ENCODE results near the gene DDX21.

DNA sequence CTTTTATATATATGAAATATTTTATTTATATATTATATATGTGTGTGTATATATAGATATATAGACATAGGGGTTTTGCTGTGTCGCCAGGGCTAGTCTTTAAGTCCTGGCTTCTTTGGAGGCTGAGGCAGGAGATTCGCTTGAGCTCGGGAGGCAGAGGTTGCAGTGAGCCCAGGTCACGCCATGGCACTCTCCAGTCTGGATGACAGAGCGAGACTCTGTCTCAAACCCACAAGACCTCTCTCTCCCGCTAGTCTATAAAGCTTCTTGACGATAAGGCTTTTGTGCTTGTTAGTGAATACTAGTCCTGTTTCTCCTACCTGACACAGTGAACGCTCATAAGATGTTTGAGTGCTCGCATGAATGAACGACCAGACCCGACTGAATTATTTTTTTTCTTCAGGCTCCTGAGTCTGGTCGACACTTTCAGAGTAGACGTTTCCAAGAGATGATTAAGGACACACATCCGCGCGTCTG lies 577 bp upstream of the DDX21 start:
- TF ChIP-seq, protein P1, sequence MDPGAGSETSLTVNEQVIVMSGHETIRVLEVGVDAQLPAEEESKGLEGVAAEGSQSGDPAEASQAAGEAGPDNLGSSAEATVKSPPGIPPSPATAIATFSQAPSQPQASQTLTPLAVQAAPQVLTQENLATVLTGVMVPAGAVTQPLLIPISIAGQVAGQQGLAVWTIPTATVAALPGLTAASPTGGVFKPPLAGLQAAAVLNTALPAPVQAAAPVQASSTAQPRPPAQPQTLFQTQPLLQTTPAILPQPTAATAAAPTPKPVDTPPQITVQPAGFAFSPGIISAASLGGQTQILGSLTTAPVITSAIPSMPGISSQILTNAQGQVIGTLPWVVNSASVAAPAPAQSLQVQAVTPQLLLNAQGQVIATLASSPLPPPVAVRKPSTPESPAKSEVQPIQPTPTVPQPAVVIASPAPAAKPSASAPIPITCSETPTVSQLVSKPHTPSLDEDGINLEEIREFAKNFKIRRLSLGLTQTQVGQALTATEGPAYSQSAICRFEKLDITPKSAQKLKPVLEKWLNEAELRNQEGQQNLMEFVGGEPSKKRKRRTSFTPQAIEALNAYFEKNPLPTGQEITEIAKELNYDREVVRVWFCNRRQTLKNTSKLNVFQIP (CRISPR knock-in tag; IDR thresholded peaks at IDR 0.05; ENCODE audit: borderline replicate concordance, low read depth) = no peak
- TF ChIP-seq, protein P2, sequence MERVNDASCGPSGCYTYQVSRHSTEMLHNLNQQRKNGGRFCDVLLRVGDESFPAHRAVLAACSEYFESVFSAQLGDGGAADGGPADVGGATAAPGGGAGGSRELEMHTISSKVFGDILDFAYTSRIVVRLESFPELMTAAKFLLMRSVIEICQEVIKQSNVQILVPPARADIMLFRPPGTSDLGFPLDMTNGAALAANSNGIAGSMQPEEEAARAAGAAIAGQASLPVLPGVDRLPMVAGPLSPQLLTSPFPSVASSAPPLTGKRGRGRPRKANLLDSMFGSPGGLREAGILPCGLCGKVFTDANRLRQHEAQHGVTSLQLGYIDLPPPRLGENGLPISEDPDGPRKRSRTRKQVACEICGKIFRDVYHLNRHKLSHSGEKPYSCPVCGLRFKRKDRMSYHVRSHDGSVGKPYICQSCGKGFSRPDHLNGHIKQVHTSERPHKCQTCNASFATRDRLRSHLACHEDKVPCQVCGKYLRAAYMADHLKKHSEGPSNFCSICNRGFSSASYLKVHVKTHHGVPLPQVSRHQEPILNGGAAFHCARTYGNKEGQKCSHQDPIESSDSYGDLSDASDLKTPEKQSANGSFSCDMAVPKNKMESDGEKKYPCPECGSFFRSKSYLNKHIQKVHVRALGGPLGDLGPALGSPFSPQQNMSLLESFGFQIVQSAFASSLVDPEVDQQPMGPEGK (CRISPR knock-in tag; IDR thresholded peaks at IDR 0.05; ENCODE audit: borderline replicate concordance) = no peak
- TF ChIP-seq TOX (CRISPR knock-in tag; IDR thresholded peaks at IDR 0.05; ENCODE audit: borderline replicate concordance) (no peak), ZFP3 (CRISPR knock-in tag; IDR thresholded peaks at IDR 0.05) (no peak; the same call in 1 of the 2 replicates), ZC3H10 (CRISPR knock-in tag; IDR thresholded peaks at IDR 0.05) (no peak), RARB (CRISPR knock-in tag; IDR thresholded peaks at IDR 0.05) (no peak), SNAI2 (CRISPR knock-in tag; IDR thresholded peaks at IDR 0.05) (no peak), CSDC2 (CRISPR knock-in tag; IDR thresholded peaks at IDR 0.05) (no peak), OSR1 (CRISPR knock-in tag; IDR thresholded peaks at IDR 0.05) (no peak), BACH2 (CRISPR knock-in tag; IDR thresholded peaks at IDR 0.05; ENCODE audit: borderline replicate concordance) (no peak)
- TF ChIP-seq, protein P3, sequence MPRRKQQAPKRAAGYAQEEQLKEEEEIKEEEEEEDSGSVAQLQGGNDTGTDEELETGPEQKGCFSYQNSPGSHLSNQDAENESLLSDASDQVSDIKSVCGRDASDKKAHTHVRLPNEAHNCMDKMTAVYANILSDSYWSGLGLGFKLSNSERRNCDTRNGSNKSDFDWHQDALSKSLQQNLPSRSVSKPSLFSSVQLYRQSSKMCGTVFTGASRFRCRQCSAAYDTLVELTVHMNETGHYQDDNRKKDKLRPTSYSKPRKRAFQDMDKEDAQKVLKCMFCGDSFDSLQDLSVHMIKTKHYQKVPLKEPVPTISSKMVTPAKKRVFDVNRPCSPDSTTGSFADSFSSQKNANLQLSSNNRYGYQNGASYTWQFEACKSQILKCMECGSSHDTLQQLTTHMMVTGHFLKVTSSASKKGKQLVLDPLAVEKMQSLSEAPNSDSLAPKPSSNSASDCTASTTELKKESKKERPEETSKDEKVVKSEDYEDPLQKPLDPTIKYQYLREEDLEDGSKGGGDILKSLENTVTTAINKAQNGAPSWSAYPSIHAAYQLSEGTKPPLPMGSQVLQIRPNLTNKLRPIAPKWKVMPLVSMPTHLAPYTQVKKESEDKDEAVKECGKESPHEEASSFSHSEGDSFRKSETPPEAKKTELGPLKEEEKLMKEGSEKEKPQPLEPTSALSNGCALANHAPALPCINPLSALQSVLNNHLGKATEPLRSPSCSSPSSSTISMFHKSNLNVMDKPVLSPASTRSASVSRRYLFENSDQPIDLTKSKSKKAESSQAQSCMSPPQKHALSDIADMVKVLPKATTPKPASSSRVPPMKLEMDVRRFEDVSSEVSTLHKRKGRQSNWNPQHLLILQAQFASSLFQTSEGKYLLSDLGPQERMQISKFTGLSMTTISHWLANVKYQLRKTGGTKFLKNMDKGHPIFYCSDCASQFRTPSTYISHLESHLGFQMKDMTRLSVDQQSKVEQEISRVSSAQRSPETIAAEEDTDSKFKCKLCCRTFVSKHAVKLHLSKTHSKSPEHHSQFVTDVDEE (CRISPR knock-in tag; IDR thresholded peaks at IDR 0.05) = no peak
- TF ChIP-seq, protein P4, sequence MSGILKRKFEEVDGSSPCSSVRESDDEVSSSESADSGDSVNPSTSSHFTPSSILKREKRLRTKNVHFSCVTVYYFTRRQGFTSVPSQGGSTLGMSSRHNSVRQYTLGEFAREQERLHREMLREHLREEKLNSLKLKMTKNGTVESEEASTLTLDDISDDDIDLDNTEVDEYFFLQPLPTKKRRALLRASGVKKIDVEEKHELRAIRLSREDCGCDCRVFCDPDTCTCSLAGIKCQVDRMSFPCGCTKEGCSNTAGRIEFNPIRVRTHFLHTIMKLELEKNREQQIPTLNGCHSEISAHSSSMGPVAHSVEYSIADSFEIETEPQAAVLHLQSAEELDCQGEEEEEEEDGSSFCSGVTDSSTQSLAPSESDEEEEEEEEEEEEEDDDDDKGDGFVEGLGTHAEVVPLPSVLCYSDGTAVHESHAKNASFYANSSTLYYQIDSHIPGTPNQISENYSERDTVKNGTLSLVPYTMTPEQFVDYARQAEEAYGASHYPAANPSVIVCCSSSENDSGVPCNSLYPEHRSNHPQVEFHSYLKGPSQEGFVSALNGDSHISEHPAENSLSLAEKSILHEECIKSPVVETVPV (CRISPR knock-in tag; IDR thresholded peaks at IDR 0.05) = no peak

Measured in SK-N-SH treated with all-trans-retinoic acid at 6 μM for 48 hours (cell line).